GM12865 (cell line): ENCODE results near the gene THOP1.

Source experiments
- DNase-seq: peaks from one replicate; pipeline ENCODE4 v3.0.0; 2010; ENCODE audit warnings: low read depth
- H3K4me3 ChIP-seq: 2 replicates; pipeline ENCODE4 v1.5.1; 2011; ENCODE audit warnings: mild to moderate bottlenecking, low read depth, low read length, control low read depth
- CTCF ChIP-seq: IDR thresholded peaks from 2 replicates; pipeline ENCODE4 v1.5.1; 2011; ENCODE audit warnings: low read length, control low read depth, low read depth, inconsistent platforms; ENCODE audit not compliant: insufficient read depth; ENCODE audit errors: missing control alignments

The THOP1 gene

DNA sequence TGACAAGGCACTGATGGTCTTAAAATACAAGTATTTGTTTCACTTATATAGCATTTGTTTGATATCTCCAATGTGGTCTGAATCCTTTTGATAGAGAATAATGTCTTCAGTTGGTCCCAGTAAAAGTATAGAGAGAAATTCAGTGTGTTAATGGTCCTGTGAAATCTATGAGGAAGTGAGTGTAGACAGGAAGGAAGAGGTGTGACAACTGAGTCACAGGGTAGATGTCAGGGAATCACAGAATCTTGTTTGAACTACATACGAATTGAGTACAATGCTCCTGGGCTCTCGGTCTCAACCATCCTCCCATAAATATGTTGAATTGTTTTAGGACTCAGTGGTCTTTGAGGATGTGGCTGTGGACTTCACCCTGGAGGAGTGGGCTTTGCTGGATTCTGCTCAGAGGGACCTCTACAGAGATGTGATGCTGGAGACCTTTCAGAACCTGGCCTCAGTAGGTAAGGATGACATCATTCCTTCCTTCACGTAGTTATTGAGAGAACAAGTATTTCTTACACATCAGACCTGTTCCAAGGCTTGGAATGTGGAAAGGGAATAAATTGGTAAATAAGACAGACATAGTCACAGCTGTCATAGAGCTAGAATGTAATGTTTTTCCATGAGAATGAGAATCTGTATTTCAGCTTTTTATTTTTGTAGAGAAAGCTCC lies 65.1 kb downstream of the THOP1 start:
- DNase-seq = no peak
- TF ChIP-seq CTCF = no peak

GRCh38 chr19:2852598-2852997 lies 67.3 kb downstream of the THOP1 start:
- no peak for DNase-seq
- TF ChIP-seq CTCF = no peak
- H3K4me3 ChIP-seq = no peak overlapping the region

More for the DNA sequence above, 65.1 kb downstream of the THOP1 start:
- H3K4me3 ChIP-seq = no peak overlapping the region

GRCh38 chr19:2853015-2853606 lies 67.8 kb downstream of the THOP1 start:
- no peak for DNase-seq
- TF ChIP-seq CTCF = no peak
- no peak overlapping the region for H3K4me3 ChIP-seq

GRCh38 chr19:2854849-2855248 lies 69.5 kb downstream of the THOP1 start:
- DNase-seq = no peak
- no peak overlapping the region for H3K4me3 ChIP-seq
- no peak for TF ChIP-seq CTCF

DNA sequence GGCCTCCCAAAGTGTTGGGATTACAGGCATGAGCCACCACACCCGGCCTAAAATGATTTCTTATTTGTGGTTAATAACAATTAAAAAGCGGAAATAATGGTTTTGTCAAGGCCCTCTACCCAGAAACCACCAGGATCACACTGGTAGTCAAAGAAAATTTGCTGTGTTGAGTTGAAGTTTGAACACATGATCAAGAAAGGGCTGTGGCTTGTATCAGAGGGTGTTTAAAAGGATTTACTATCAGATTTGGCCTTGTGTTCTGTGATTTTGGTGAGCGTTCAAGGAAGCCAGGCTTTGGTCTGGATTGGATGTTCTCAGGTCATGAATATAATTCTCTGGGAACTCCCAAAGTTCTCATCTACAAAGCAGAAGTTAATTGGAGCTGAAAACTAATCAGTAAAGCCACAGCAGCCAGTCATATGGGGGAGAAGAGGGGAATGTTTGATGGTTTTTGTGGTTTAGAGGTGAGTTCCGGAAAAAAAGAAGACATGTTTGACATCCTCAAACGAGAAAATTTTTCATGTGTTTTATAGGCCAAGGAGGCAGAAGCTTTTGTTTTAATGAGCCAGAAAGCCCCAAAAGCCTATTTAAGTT lies 71.3 kb downstream of the THOP1 start:
- peak; percentile 19 for DNase-seq
- no peak for TF ChIP-seq CTCF
- no peak overlapping the region for H3K4me3 ChIP-seq

DNA sequence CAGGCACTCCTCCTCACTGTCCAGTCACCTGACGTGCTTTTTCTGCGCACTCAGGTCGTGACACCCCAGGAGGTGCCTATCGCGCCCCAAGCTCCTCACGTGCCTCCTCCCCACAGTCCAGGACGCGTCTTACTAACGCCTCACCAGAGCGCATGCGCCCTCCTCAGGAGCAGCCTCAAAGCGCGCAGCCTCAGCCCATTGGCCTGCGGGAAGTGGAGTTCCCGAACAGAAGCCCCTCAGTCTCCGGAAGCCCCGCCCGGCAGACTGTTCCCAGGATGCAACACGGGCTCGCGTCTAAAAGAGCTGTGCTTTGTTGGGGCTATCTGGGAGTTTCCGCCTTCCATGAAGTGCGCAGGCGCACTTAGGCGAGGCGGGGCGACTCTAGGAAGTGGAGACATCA lies 73.6 kb downstream of the THOP1 start:
- H3K4me3 ChIP-seq = no peak overlapping the region
- TF ChIP-seq CTCF = no peak
- no peak for DNase-seq

DNA sequence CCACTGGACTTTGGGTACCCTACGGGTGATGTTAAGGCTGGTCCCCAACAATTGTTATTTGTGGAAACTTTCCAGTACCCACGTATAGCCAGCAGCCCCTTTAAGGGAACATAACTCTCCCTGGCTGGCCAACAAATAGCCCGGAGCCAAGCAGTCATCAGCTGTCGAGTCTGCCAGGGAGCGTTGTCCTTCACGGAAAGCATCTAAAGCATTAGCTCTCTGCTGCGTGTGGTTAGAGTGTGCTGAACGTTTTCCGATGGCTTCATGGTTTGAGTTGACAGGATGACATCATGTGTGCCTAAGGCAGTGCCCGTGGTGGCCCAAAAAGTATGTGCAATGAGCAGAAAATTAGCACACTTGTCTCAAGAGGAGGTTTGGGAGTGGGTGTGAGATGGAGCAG lies 78.5 kb downstream of the THOP1 start:
- no peak overlapping the region for H3K4me3 ChIP-seq
- no peak for DNase-seq
- TF ChIP-seq CTCF = no peak
